ENCODE measurements around the gene KLHL29. TPM values are rescaled to one million over a fixed set of nuclear protein-coding genes. Genes with fewer than 3 reads are reported as not detected.

Gene KLHL29
- total RNA-seq, 1 donor from 2014 or later = 22.3 TPM

DNA sequence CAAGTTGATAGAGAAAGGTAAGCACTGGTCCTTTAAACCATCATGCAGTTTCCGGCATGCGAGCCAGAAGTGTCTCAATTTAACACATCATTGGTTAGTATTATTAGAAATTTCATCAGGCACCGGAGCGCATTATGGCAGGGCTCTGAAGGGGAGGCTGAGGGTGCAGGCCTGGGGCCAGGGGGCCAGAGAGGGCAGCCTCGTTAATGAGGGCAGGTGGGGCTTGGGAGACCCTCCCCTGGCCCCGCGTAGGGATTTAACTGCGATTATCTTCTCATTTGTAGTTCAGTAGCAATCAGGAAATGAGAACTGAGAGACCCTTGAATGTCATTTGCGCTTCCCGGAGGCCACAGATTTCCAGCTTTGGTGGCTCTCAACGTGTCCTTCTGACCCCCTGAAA is 246.4 kb downstream of the KLHL29 start:
- no peak for DNase-seq (ENCODE audit: low spot score)

DNA sequence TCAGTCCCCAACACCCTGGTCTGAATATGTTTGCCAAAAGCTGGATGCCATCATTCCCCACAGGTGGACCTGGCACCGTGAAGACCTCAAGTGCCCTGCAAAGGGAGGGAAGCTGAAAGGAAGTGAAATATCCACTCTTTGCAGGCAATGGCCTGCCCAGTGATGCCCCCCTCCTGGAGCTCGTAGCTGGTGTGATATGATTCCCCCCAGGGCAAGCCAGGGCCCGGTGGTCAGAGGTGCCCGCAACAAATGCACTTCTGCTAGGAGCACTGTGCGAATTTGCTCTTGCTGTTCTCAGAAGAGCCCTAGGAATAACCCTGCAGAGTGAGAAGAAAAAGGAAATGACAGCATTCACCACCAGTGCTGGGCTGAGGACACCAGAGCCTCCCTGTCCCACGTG is 247.4 kb downstream of the KLHL29 start:
- DNase-seq (ENCODE audit: low spot score) = no peak

DNA sequence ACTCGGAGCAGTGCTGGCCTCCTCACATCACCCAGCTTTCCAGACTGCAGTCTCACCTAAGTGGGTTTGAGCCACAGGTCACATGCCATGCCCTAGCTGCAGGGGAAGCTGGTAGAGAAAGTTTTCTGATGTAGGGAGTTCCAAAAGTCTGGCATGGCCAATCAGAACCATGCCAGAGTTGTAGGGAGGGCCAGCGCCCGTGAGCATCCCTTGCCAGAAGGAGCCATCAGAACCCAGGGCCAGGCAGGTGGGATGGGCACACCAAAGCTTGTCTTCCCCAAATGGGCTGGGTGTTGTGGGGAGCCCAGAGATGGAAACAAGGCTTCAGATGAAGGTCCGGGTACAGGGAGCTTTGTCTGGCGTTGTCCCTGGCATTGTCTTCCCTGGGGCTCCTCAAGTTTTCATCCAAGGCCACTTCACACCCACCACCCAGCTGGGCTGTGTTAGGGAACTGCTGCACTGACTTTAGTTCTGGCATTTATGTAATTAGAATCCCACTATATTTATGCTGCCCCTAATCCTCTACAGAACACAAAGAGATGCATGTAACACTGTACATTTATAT is 247.9 kb downstream of the KLHL29 start:
- DNase-seq (ENCODE audit: low spot score) = no peak

DNA sequence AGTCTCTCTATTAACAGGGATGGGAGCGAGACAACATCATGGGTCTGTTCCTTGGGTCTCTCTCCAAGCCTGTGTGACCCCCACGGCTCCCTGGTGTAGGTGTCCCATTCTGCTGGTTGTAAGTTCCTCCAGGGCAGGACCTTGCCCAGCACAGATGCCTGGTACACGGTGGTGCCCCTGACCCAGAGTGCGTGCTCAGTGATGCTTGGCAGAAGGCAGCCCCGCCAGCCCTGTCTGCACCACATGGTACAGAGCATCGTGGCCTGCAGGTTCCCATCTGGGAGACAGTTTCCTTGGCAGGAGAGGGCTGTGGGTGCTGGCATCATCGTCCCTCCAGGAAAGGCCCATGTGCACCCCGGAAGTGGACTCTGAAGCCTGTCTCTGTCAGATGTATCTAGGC is 249.0 kb downstream of the KLHL29 start:
- no peak for DNase-seq (ENCODE audit: low spot score)

DNA sequence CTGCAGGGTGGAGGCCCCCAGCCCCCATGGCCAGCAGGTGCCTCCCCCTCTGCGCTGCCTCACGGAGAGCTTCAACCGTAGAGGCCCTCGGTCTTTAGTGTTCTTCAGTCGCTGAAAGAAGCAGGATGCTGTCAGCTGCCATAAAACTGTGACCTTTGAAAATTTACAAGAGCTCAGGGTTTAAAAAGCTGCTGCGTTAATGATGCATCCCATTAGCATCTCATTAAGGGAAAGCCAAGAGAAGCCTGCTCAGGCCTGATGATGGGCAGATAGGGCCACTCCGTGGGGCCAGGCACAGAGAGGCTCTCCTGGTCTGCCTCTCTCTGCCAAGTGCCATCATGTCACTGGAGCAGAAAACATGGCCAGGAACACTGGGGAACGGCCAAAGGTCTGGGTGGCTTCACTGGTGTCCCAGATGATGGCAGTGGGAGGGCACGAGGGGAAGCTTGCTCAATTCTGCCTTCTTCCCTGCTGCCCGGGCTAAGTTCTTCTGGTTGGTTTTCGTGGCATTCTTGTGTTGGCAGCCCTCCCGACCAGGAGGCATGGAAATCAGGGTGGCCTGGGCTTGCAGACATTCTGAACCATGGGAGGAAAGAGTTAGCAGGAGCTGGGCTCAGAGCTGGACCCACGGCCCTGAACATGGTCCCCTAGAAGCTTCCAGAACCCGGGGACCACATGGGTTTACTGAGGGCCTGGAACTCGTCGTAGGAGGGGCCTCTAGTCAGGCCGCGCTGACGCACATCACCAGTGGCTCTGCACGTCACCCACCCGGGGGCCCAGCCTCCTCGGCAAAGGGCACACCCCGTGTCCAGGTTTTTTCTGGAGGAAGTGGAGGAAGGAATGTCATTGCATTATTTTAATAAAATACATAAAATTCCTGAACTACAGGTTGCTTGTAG is 250.7 kb downstream of the KLHL29 start:
- DNase-seq (ENCODE audit: low spot score) = no peak

DNA sequence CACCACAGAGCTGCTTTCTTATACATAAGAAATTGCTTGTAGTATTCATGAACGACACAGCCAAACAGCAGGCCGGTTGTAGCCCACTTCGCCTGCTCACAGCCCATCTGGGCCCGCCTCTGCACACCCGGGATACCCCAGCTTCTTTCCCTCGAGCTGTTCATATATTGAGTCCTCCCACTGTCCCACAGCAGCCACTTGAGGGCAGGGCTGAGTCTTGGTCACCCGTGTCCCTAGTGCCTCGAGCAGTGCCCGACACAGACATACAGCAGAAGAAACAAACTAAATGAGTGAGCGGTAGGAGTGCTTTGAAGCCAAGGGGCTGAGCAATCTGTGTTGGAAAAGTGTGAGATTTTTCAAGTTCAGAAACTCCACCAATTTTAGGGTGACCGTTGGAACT is 251.4 kb downstream of the KLHL29 start:
- DNase-seq (ENCODE audit: low spot score) = no peak

DNA sequence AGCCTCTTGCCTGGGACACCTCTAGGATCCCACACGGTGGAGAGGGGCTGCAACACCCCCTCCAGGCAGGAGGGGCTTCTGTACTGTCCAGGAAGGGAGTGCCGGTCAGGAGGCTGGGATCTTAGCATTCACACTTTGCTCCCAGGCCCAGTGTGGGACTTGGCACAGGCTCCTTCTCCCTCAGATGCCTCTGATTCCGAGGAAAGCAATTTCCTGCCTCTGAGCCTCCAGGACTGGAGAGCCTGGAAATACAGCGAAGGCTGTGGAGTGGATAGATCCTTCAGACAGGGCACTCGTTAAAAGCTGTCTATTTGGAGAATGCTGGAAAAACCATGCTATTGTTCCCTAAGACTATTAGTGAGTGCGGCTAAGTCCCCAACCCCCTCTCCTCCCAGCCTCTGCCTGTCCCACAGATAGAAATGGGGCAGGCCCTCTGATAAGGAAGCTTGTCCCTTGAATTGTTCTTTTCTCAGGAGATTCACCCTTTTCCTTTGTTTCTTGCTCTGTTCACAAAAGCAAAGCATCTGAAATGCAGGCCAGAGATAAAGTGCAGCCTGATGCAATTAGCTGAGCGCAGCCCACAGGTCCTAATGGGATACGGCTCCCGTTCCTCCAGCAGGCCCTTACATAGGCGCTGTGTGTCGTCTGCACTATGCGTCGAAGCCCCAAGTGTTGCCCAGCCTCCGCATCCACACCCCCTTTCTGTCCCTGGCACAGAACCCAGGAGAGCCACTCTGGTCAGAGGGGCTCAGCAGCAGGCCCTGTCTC is 252.2 kb downstream of the KLHL29 start:
- DNase-seq (ENCODE audit: low spot score) = no peak

DNA sequence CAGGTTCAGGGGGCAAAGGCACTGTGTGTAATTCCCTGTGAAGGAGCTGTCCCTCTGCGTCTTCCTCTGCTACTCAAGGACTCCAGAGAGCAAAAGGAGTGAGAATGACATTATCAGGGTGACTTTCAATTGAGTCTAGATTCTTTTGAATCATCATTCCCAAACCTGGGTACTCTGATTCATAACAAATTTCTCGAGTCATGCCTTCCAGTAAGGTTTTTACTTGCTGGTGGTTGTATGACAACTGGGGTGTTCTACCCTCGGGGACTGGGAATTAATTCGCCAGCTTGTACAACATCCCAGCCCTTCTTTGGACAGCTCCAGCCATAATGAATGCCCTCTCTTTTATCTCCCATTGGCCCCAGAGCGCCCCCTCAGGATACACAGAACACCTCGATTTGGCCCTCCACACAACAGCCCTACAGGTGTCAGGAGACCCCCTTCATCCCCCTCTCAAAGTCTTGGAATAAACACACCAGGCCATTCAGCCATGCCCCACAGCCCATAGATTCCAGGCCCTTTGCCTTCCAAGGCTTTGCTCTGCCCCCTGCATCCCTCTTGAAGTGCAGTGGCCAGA is 254.5 kb downstream of the KLHL29 start:
- no peak for DNase-seq (ENCODE audit: low spot score)

DNA sequence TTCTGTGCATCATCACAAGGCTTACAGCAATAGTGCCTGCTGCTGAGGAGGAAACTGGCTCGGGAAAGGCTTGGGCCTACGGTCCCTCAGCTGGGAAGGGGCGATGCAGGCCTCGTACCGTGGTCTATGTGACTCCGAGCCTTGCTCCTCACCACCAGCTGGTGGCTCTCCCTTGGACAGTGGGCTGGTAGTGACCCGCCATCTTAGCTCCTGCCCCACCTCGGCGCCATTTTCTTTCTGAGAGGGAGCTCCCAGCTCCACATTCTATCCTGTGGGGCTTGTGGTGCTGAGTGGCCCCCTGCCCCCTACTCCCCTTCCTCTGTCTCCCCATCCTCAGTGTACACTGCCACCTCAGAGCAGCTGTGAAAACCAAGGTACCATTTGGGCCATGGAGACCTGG is 255.7 kb downstream of the KLHL29 start:
- no peak for DNase-seq (ENCODE audit: low spot score)

DNA sequence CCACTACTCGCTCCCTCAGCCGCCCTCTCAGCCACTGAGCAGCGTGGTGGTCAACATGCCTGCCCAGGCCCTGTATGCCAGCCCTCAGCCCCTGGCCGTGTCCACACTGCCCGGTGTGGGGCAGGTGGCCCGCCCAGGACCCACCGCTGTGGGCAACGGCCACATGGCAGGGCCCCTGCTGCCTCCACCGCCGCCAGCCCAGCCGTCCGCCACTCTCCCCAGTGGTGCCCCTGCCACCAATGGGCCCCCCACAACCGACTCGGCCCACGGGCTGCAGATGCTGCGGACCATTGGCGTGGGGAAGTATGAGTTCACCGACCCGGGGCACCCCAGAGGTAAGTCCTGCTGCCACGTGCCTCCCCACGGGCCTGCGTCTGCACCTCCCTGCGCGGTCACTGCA is 257.5 kb downstream of the KLHL29 start:
- no peak for DNase-seq (ENCODE audit: low spot score)

DNA sequence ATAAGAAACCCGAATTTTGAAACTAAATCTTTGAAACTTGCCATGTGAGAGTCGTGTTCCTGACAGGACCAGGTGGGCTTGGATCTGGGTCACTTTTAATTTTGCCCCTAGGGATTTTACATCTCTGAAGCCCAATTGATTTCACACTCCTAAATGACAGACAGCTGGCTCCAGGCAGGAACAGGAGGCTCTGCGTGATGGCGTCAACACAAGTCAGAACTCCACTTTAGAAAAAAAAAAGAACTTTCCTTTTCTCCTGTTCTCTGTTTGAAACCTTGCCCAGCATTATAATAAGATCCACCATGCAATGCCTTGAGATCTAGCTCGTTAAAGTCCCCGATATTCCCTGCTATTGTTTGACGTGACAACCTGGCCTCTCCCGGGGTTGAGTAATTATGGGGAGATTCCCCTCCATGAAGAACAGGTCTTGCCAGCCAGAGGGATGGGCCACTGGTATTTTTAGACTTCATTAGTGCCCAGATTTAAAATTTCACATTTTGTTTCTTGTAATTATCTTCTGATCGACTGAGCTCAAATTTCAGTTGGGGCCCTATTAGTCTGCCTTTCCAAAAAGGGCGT is 260.3 kb downstream of the KLHL29 start:
- DNase-seq (ENCODE audit: low spot score) = no peak

DNA sequence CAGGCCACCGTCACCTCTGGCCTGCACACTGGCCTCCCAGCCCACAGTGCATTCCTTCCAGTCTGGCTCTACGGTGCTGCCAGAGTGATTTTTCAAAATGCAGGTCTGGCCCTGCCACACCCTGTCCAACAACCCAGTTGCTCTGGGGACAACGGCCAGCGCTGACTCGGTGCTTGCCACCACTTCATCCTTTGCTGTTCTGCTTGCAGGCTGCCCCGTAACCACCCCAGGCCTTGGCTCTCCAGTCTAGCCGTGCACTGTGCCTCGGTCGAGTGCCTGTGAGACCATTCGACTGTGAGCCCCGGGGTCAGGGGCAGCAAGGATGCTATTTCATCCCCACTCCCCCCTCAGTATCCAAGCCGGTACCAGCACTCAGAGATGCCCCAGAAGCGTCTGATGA is 262.6 kb downstream of the KLHL29 start:
- no peak for DNase-seq (ENCODE audit: low spot score)

DNA sequence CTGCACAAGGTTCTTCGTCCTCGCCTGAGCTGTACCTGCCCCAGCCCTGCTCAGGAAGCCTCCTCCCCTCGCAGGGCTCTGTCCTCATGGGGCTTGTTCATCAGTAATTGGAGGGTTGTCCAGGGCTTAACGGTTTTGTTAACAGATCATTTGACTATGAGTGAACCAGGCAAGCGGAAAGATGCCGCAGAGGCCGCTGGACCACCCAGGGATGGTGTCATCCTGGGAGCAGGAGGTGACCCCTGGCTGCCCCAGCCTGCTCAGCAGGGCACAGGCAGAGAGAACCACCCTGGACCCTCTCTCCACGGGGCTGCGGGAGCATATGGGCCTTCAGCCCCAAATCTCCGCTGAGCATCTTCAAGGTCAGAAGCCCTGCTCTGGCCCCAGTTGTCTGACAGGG is 264.3 kb downstream of the KLHL29 start:
- no peak for DNase-seq (ENCODE audit: low spot score)

DNA sequence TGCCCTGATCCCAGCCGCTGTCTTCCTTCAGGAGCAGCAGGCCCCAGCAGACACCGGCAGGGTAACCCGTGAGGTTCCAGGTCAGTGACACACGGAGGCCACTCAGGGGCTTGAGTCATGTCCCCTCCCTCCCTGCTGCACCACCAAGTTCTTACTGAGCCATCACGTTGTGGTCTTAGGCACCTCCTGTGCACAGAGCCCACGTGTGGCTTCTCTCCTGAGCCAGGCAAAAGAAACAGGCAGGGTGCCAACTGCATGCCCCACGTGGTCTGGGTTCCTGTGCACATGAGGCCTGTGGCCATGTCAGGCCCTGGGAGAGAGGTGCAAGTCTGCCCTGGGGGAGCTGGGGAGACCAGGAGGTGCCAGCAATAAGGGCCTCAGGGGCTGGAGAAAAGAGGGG is 264.8 kb downstream of the KLHL29 start:
- DNase-seq (ENCODE audit: low spot score) = no peak

DNA sequence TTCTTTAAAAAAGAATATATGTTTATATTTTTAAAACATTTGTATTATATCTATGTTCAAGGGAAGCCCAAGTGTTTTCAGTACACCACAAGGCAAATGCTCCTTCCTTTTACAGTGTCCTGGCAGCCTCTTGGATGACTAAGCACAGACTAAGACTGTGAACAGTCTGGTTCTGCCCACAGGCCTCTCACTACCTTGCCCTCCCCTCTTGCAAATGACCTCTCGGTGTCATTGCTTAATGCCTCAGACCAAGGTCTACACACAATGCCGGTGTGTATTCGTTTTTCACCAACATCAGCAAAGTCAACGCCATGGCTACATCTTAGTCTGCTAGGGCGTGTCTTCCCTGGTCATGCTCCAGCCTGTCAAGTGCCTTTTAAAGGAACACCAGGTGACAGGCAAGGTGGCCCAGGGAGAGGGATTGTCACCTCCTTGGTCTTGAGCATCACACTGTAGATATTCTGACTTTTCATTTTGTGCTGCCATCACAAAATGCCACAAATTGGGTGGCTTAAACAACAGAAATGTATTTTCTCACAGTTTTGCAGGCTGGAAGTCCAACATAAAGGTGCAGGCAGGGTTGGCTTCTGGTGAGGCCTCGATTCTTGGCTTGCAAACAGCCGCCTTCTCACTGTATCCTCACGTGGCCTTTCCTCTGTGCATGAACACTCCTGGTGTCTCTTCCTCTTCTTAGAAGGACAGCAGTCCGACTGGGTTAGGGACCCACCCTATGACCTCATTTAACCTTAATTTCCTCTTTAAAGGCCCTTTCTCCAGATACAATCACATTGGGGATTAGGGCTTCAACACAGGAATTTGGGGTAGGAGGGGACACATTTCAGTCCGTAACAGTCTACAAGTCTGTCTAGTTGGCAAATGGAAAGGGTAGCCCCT is 266.5 kb downstream of the KLHL29 start:
- no peak for DNase-seq (ENCODE audit: low spot score)

DNA sequence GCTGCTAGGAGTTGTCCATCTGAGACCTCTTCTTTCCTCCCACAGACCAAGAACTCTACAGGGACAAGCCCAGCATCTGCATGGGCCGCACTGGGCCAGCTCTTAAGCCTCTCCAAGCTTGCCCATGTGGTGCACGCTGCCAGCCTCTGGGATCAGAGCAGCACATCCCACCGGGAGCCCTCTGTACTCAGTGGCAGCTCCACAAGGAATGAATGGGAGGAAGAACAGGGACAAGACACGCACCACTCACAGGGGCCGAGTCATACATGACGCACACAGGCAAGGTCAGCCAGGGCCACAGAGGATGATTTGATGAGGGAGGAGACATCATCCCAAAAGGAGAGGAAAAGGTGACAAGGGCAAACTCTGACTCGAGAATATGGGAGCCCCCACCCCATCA is 268.3 kb downstream of the KLHL29 start:
- no peak for DNase-seq (ENCODE audit: low spot score)

DNA sequence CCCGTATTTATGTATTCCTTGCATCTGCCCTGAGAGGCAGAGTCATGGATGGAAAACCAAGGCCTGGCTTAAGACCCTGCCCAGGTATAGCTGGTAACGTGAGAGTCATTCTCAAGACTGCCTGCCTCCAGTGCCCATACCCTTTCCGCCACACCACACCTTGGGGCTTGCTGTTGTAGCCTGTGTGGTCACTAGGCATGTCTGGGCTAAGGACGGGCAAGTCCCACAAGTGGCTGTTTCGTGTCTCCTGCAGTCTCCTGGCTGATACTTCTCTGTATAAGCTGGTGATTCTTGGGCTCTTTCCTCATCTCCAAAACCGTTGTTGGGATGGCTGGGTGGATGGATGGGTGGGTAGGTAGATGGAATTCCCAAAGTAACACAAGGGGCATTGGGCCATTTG is 269.8 kb downstream of the KLHL29 start:
- DNase-seq (ENCODE audit: low spot score) = no peak

DNA sequence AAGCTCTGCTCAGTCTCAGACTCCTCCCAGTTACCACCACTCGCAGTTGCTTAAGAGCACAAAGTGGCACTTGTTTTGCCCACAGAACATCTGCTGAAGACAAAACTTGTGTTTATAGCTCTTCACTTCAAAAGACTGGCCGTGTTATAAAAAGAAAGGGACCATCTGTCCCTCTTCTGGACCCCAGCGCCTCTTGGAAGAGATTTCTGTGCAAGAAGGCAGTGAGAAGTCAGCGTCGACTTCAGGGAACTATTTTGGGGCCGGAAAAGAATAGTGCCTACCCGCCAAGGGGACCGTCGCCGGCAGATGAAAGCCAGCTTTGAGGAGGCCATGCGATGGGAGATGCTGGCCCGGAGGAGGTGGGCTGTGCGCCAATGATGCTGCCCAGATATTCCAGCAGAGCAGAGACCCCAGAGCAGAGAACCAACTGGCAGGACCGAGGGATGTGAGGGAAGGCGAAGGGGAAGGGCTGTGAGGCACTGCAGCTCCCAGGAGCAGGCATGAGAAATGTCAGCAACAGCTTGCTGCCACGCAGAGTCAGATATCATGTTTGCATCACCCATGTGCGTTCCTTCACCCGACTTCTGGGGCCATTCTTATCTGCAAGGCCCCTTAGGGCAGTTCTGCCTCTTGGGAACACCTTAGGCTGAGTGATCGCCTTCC is 271.1 kb downstream of the KLHL29 start:
- no peak for DNase-seq (ENCODE audit: low spot score)

DNA sequence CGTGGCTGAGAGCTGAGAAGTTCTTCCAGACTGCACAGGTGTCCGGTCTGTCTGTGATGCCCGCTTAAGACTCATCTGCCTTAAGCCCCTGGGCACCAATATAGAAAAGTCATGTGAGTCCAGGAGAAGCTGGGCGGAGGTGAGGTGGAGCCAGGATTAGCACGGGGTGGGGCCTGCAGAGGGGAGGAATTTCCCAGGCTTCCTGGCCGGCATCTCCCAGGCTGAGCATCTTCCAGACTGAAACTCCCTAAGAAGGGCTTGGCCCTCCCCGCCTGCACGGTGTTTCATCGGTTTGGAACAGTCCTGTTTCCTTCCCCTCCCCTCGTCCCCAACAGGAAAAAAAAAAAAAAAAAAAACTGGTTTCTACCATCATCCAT is 271.6 kb downstream of the KLHL29 start:
- DNase-seq (ENCODE audit: low spot score) = no peak

DNA sequence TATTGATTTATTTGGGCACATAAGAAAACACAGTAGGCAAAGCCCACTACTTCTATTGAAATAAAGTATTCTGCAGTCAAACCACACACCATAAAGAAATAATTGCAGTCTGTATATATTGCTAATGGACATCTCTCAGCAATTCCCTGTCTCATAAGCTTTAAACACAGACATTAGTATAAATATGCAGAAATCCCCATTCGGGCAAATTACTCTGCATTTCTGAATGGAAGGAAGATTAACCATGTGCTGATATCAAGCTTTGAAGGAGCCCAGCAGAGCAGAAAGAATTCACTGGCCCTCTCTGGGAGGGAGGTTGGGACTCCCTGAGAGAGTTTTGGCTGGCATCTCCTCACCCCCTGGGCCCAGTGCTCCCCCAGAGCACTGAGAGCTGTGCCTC is 272.4 kb downstream of the KLHL29 start:
- no peak for DNase-seq (ENCODE audit: low spot score)

DNA sequence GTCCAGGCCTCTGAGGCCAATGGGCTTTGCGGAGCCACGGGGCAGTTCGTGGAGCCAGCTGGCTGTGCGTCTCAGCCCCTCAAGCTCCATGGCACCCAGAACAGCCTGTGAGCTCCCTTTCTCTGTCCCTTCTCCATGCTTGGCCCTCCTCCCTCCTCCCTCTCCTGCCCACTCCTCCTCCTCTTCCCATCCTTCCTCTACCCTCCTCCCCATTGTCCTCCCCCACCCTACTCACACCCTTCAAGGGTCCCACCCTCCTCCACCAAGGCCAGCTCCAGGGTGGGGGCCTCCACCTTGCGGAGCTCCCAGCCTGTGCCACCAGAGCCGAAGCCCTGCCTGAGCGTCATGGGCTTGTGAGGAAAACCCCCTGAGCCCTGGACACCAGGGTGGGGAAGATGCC is 273.0 kb downstream of the KLHL29 start:
- no peak for DNase-seq (ENCODE audit: low spot score)

All from mucosa of gallbladder (tissue), 1 donor.